Ishikawa (cell line): Measurements from ENCODE around the gene KCNH2.

Experiments
- EP300 ChIP-seq: IDR thresholded peaks from 2 replicates; pipeline ENCODE4 v1.6.1; 2012; ENCODE audit warnings: borderline replicate concordance
- TCF12 ChIP-seq: IDR thresholded peaks from 2 replicates; pipeline ENCODE4 v1.6.1; 2012; ENCODE audit warnings: low read depth
- TF ChIP-seq, protein P1 (sequence below): IDR thresholded peaks from 2 replicates; pipeline ENCODE4 v1.6.1; 2012

DNA sequence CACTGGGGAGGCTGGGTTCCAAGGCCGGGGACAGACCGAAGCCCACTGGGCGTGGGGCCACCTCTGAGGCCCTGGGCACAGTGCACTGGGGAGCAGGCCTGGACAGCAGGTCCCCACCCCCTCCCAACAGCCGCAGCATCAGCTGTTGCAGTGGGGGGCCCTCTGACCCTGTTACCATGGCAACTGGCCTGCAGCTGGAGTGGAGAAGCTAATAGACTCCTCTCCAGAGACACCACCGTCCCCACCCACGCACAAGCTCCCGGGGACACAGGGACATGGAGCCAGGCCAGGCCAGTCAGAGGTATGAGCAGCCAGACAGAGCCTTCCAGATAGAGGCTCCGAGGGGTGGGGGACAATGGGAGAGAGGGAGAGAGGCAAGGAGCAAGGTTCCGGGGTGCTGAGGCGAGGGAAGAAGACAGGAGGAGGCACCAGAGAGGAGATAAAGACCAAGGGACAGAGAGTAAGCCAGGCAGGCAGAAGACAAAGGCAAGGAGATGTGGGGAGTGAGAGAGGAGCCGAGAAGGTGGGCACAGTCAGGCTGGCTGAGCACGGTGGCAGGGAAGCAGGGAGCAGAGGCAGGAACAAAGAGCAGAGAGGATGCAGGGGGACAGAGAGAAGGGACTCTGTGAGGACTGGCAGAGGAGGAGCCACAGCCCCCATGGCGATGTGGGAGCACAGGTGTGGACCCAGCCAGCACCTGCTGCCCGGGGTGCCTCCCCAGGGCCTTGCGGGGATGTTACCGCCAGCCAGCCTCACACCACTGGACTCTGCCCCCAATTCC, 6.7 kb downstream of the KCNH2 start:
- TF ChIP-seq EP300 (no peak), TCF12 (no peak)
- TF ChIP-seq, protein P1, sequence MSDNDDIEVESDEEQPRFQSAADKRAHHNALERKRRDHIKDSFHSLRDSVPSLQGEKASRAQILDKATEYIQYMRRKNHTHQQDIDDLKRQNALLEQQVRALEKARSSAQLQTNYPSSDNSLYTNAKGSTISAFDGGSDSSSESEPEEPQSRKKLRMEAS, result no peak
